Ammon's horn (tissue), 1 donor: ENCODE measurements around the gene ALDH4A1.
"Not testable (repeated sequence)": the region's sequence is repeated elsewhere in the genome, so short reads cannot be mapped to it uniquely, and the experiment has no call there.

Source experiments
- DNase-seq: peaks from one replicate; pipeline ENCODE4 v3.0.0-alpha.2; 2016; ENCODE audit warnings: low spot score

Gene ALDH4A1

GRCh38 chr1:18858070-18858688 is 44.2 kb downstream of the ALDH4A1 start:
- no peak for DNase-seq

- DNase-seq = no peak
These were observed 45.9 kb downstream of the ALDH4A1 start for GRCh38 chr1:18856435-18856834.

GRCh38 chr1:18855573-18855972 is 46.8 kb downstream of the ALDH4A1 start:
- DNase-seq = no peak

- no peak for DNase-seq
These were observed 47.9 kb downstream of the ALDH4A1 start for GRCh38 chr1:18854331-18855025.

- DNase-seq = no peak
These were observed 49.9 kb downstream of the ALDH4A1 start for GRCh38 chr1:18852501-18852900.

GRCh38 chr1:18849261-18849711 is 53.1 kb downstream of the ALDH4A1 start:
- no peak for DNase-seq

- not testable (repeated sequence) for DNase-seq
These were observed 54.6 kb downstream of the ALDH4A1 start for GRCh38 chr1:18847723-18848122.

- DNase-seq = no peak
These were observed 62.2 kb downstream of the ALDH4A1 start for GRCh38 chr1:18840145-18840544.

GRCh38 chr1:18836654-18837053 is 65.7 kb downstream of the ALDH4A1 start:
- DNase-seq = no peak

- not testable (repeated sequence) for DNase-seq
These were observed 70.0 kb downstream of the ALDH4A1 start for GRCh38 chr1:18832319-18832718.

GRCh38 chr1:18831656-18832055 is 70.7 kb downstream of the ALDH4A1 start:
- DNase-seq = no peak

GRCh38 chr1:18830596-18830995 is 71.8 kb downstream of the ALDH4A1 start:
- no peak for DNase-seq

- DNase-seq = no peak
These were observed 72.7 kb downstream of the ALDH4A1 start for GRCh38 chr1:18829671-18830070.

GRCh38 chr1:18828224-18828623 is 74.1 kb downstream of the ALDH4A1 start:
- no peak for DNase-seq

- no peak for DNase-seq
These were observed 78.9 kb downstream of the ALDH4A1 start for GRCh38 chr1:18823438-18823837.
